SIG-M5 (cell line): ENCODE results near the gene NPFFR1.

Experiments
- DNase-seq: peaks from one replicate; lab custom pipeline; 2025; lab: John Stamatoyannopoulos, UW

The NPFFR1 gene

DNA sequence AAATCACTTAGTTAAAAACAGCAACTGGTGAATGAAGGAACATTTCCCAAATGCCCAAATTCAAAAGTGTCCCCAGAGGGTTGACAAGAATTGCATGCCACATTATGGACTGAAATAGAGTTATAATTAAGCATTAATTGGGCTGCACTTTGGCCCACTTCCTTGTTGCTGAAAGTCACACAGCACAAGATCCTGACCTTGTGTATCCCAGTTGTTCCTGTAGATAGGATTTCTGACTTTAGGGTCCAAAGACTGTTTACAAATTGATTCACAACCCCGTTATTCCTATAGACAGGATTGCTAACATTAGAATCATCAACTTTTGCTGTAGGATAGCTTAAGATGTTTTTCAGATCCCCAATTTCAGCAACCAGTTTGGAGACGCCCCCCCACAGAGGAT is 31.5 kb upstream of the NPFFR1 start:
- DNase-seq, result no peak

DNA sequence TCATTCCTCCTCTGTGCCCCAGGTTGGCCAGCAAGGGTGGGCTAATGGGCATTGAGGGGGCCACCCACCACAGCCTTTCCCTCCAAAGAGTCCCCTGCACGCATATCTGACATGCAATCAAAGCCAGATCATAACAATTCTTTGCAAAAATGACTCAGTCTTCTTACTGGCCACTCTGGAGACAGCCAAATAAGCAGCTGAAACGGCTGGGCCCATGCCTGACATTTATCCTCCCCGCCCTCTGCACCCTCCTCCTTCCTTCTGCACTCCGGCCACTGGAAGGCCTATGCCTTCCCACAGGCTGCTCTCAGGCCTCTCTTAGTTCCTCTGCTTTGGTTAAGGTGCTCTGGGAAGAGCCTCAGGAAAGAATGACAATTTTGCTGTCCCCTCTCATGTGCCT is 29.2 kb upstream of the NPFFR1 start:
- DNase-seq, result no peak

DNA sequence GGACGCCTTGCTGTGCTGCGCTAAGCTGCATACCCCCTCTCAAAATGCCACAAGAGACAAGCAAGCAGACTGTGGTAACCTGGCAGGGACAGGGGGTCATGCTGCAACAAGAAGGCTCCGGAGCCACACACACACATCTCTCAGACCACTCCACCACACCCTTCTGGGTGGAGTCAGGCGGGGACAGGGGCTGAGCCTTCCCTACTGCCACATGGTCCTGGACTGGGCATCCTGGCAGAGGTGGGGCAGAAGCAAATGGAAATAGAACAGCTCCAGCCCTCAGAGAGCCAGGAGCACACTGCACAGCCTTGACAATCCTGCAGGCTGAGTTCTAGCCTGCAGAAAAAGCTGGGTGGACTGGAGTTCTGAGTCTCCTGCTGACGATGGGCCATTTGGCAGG is 28.4 kb upstream of the NPFFR1 start:
- DNase-seq, result no peak

DNA sequence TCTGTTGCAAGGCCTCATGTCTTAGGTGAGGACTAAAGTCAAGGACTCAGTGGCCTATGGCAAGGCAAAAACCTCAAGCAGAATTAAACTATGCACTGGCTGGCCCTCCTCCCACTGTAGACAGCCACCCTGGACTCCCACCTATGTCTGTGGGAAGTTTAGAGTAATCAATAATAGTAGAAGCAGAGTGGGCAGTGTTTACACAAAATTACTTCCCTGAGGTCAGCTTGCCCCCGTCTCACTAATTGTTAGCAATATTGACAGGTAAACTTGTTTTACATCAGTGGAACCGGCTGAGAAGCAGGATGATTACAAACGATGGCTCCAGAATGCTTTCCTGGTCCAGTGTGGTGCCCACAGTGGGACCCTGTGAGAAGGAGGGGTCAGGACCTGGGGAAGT is 27.9 kb upstream of the NPFFR1 start:
- no peak for DNase-seq

DNA sequence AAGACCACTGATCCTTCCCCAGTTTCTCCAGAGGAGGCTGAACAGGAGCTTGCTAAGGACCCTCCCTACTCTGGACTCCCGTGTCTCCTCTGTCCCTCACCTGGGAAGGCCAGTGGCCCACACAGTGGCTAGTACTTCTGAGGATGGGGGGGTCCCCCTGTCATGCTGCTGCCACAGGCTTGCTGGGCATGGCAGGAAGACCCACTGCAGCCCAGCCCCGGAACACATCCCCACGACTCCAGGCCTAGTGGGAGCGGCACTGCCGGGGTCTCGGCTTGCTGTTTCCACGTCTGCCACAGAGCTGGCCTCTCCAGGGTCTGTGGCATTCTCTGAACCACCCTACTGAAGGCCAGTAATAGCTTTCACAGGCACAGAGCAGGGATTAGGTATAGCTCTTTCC is 25.9 kb upstream of the NPFFR1 start:
- DNase-seq, result no peak

DNA sequence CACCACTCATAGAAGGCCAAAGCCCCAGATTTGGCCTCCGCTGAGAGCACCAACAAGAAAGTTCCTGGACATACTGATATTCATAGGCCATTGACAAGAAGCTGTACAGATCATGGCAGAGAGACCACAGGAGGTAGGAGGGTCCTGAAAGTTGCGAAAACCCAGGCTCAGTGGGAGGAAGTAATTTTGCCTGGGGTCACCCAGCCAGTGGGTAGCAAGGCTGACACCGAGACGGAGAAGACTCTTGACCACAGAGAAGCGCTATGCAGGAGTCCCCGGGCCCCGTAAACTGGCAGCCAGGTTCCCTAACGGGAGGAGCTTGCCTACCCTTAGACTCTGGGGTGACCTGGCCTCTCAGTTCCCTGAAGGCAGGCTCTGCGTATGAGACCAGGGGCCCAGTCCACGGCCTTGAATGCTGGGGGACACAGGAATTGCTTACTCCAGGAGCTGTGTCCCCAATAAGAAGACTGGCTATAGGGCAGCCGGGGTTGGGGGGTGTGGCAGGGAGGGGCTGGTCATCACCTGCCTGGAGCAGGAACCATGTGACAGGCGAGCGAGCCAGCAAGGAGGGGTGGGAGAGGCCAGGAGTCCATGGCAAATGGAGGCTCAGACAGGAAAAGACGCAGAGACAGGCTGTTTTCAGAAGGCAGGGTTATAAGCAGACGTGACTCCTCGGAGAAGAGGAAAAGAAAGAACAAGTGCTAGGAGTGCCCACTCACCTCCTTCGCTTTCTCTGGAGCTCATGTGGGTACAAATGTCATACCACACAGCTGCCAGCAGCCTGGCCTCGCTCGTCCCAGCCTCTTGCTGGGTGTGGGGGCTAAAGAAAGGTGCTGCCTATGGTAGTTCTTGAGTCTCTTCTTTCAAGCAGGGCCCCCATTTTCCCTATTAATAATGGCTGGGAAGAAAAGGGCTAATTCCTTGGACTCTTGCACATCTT is 24.6 kb upstream of the NPFFR1 start:
- DNase-seq, result no peak

DNA sequence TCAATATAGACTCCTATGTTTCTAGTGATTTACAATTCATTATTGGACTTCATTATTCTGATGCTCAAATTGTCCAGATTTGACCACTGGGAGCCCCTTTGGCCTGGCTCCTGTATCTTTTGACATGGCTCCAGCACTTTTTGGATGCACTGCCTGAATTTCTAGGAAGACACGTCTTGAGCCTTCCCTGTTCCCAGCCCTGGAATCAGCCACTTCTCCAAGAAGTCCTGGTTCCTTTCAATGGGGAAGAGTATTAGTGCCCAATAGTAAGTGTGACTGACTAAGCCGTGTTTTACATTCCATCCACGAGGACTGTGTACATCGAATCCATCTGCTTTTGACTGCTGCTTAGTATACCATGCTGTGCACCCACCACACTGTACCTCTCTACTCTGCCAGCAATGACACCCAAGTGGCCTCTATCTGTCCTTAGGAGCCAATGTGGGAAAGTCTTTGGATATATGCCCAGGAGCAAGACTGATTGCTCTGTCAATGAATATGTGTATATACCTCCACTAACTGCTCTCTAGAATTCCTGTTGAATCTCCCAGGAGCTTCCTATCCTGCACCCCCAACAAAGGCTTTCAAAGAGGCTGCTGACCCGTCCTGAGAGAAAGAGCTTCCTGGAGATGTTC is 23.2 kb upstream of the NPFFR1 start:
- DNase-seq, result no peak

DNA sequence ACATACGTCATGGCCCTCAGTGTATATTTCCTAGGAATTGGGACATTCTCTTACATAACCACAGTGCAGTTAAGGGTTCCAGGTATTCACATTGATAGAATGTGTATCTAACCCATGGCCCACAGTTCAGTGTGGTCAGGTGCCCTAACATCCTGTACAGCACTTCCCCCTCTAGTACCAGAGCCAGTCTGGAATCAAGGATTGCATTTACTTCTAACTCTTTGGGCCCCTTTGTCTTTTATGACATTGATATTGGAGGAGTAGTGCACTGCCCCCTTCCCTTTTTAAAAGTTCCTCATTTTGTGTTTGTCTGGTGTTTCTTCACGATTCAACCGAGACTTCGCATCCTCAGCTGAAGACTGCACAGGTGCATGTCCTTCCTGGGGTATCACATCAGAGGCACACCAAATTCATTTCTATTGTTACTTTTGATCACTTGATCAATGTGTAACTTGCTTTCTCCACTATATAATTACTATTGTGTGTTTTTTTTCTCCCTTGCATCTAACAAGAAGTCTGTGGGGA is 22.4 kb upstream of the NPFFR1 start:
- DNase-seq, result peak; percentile 33

DNA sequence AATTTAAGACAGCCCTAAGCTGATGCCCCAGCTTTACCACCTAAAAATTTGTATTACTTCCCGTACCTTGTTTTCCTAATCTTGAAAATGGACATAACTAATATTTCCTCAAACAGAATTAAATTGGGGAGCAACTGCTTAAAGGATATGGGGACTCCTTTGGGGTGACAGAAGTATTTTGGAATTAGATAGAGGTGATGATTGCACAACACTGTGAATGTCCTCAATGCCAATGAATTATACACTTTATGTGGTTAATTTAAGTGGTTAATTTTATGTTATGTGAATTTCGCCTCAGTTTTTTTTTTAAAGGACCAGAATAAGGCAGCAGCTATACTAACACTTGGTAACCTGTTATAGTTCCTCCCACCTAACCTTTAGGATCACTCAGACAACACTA is 19.9 kb upstream of the NPFFR1 start:
- no peak for DNase-seq

DNA sequence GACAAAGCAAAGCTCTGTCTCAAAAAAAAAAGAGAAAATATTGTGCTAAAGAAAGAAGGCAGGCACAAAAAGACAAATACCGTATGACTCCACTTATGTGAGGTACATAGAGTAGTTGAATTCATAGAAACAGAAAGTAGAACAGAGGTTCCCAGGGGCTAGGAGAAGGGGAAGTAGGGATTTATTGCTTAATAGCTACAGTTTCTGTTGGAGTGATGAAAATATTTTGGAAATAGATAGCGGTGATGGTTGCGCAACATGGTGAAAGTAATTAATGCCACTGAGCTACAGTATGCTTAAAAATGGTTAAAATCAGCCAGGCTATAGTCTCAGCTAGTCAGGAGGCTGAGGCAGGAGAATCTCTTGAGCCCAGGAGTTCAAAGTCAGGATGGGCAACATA is 18.5 kb upstream of the NPFFR1 start:
- peak; percentile 85 for DNase-seq

DNA sequence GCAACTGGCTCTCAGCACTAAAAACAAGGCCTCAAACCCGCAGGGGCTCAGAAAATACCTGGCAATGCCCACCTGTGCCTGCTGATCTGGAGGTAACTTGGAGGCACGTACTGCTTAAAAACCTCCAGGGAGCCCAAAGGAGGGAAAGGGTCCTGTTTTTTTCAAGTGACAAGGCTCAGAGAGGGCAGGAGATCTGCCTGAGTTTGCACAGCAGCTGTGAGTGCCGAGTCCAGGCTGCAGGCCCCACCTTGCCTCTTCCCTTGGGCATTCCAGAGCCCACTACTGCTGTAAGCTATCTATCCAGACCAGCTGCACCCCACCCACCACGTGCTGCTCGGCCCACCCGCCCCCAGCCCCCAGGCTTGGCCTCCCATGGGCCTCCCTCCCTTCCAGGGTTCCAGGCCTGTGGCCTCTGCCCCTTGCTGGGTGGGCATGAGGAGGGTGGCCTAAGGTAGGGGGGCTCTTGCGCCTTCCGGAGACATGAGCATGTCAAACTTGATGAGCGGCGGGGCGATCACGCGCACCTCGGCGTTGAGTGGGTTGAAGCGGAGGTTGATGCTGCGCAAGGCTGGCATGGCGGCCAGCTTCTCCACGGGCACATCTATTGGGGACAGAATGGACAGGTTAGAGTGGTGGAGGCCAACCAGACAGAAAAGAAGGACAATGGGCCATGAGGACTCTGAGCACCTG is 17.2 kb upstream of the NPFFR1 start:
- no peak for DNase-seq

DNA sequence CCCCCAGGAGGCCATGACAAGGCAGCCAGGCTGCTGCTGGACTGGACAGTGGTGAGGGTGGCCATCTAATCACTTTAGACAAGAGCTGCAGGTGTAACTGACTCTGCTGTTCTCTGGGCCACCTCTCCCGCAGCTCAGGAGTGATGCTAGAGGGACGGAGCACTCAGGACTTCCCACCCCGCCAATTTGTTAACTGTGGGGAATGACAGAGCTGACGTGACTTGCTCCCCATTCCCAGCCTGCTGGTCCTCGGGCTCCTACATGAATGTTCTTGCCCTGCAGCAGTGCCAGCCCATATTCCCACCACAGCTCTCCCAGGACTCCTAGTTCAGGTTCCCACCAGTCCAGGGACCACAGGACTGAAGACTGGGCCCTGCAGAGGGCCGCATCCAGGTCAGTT is 16.7 kb upstream of the NPFFR1 start:
- no peak for DNase-seq

DNA sequence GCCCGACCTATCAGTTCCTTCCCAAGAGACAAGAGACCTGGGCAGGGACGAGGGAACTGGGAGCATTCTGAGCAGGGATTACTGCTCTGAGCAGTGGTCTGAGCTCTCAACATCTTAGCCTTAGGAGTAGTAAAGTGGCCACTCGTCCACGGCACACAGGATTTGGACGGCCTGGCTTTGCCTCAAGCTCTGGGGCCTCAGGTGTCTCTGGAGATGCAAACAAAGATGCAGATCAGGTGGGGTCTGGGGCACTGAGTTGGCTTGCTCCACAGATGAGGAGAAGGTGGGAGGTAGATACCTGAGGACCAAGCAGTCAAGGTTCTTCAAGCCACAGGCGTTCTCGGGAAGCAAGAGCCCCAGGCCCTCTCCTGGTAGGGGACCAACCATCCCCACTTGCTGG is 16.1 kb upstream of the NPFFR1 start:
- no peak for DNase-seq

DNA sequence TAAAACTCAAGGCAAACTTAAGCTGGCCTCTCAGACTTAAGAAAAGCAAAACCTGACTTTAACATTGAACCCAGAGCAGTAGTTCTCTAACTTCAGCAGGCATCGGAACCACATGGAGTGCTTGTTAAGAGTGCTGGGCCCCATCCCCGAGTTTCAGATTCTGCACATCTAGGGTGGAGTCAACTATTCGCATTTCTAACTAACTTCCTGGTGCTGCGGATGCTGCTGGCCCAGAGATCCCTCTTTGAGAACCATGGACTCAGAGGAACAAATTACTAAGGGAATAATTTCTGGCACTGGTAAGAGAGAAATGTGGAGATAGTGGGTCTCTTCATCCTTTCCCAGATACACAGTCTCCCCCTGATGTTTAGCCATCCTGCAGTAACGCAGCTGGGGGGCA is 14.6 kb upstream of the NPFFR1 start:
- DNase-seq, result no peak

DNA sequence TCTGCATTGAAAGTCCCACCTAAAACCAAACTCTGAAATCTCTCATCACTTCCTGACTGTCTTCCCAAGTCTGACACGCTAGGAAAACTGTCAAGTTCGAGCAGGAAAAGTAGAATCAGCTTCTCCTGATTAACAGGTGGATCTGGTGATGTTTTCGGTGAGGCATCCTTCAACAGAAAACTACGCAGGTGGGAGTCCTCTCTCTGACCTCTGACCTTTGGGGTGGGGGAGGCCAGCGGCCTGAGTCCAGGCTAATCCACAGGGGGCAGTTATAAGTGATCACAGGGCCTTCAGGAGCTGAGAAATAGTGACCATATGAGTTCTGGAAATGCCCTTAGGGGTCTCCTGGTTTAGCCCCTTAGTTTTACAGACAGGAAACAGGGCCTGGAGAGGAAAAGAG is 13.4 kb upstream of the NPFFR1 start:
- no peak for DNase-seq

DNA sequence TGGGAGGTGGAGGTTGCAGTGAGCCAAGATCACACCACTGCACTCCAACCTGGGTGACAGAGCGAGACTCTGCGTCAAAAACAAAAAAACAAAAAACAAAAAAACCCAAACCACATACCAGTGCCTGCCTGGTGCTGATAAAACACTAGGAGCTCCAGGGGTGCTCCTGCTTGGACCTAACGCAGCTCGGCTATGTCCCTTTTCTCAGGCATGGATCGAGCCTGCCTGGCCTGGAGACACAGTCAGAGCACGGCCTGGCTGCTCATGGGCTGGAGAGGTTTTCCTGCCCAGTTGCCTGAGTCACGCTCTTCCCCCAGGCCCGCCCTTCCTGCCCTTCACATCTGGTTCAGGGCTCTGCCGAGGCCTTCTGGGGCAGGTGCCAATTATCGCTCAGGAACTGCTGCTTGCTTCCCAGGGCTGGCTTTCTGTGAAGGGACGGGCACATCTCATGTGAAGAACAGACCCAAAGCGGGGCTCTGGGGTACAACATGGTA is 12.6 kb upstream of the NPFFR1 start:
- no peak for DNase-seq

DNA sequence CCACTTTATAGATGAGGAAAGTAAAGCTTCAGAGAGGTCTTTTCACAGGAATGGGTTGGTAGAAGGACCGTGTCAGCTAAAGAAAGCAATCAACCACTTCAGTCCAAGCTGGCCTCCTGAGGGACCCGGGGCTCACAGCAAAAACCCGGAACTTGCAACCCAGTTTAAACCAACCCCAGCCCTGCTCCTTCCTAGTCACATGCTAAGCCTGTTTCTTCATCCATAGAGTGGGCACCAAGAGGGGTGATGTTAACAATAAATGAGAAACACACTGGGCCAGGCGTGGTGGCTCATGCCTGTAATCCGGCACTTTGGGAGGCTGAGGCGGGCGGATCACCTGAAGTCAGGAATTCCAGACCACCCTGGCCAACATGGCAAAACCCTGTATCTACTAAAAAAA is 12.1 kb upstream of the NPFFR1 start:
- no peak for DNase-seq

DNA sequence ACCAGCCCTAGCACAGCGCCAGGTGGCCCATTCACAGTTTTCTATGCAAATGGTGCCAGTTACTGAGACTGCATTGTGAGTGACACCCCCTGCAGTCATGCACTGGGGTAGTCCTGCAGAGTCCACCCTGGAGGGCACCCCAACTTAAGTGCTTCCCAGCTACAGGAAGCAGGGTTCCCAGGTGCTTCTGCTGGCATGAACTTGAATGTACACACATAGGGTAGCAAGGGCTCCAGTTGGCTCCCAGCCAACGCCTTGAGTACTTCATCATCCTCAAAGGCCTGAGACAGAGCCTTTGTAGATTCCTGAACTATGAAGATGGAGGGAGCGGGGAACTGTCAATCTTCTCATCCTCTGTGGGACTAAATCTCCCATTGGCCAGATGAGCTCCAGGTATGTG is 11.5 kb upstream of the NPFFR1 start:
- DNase-seq, result no peak

DNA sequence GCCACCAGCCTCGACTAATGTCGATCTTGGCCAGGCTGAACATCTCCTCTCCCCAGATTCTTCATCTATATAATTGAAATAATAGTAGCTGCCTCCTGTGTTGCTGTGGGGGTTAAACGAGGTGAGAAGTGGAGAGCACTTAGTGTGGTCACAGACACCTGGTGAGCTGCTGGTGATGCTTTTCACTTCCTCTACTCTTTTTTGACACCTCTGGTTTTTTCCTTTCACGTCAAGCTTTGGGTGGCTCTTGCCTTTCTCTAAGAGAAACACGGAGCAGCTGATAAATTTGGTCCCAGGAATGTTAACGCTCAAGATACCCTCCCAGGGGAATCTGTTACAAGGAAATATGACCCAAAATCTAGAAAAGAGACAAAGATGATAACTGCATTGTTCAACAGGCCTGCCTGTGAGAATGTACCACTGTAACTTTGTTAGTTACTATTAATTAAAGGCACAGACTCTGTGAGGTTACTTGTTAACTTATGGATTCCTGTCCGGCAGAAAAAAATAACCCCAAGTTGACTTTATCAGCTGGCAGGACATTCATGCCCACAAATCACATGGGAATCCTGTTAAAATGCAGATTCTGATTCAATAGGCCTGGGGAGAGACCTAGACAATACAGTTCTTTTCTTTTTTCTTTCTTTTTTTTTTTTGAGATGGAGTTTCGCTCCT is 9.5 kb upstream of the NPFFR1 start:
- no peak for DNase-seq

DNA sequence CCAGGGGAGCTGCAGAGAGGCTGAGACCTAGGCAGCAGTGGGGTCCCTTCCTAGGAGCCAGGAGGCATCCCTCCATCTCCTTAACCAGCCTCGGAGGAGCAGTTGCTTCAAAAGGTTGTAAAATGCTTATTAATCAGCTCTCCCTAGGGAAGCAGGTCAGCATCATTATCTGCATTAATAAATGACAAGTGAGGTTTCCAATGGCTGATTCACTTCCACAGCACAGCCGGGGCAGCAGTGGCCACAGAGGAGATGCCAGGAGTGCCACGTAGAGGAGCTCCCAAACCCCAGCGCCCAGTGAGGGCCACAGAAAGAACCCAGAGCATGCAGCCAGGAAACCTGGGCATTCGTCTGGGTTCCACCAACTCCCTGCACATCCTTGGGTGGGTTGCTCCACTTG is 8.2 kb upstream of the NPFFR1 start:
- no peak for DNase-seq

DNA sequence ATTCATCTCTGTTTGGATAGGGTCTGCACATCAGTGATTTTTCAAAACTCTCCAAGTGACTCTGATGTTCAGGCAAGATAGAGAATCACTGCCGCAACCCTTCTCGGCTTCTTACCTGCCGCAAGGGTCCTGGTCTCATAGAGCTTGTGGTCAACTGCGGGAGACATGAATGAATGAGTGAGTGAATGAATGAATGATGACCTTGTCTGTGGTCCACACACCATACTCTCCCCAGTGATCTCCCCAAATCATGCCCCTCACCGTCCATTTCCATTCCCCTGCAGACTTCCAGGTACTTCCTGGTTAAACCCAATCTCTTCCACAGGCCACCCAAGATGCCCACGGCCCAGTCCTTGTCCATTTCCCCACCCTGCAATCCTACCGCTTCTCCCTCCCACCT is 5.9 kb upstream of the NPFFR1 start:
- DNase-seq, result no peak

DNA sequence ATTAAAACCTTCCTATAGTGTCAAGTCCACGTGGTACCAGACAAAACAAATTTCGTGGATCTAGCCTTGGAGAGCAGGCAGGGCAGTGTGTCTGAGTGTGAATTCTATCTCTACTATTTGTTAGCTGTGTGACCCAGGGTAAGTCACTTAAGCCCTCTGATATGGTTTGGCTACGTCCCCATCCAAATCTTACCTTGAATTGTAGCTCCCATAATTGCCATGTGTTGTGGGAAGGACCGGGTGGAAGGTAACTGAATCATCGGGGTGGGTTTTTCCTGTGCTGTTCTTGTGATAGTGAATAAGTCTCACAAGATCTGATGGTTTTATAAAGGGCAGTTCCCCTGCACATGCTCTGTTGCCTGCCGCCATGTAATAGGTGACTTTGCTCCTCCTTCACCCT is 2.8 kb upstream of the NPFFR1 start:
- DNase-seq, result no peak
